HAP-1 (cell line): ENCODE measurements around the gene TBC1D22A.

Experiments
- DNase-seq, 2 experiments: peaks; one replicate each; pipeline ENCODE4 v3.0.0-alpha.2; 2016 to 2020; ENCODE audit warnings: low spot score in 2 of 2
- H3K27me3 ChIP-seq: fragments of 250-450 bp; sonication (Bioruptor Pico); 2 replicates; pipeline ENCODE4 v1.5.1; 2020; ENCODE audit warnings: low read depth, mild to moderate bottlenecking, moderate library complexity
- H3K36me3 ChIP-seq: fragments of 250-450 bp; sonication (Bioruptor Pico); replicated peaks from 2 replicates; pipeline ENCODE4 v1.5.1; 2020; ENCODE audit warnings: mild to moderate bottlenecking
- H3K4me1 ChIP-seq: fragments of 250-450 bp; sonication (Bioruptor Pico); 2 replicates; pipeline ENCODE4 v1.5.1; 2020; ENCODE audit warnings: mild to moderate bottlenecking
- H3K4me3 ChIP-seq: fragments of 250-450 bp; sonication (Bioruptor Pico); 2 replicates; pipeline ENCODE4 v1.5.1; 2020; ENCODE audit warnings: mild to moderate bottlenecking, moderate library complexity
- H3K9me3 ChIP-seq: fragments of 250-450 bp; sonication (Bioruptor Pico); 2 replicates; pipeline ENCODE4 v1.5.1; 2020; ENCODE audit warnings: mild to moderate bottlenecking, moderate library complexity
- in situ Hi-C: fragments of 300-500 bp; cut with MboI; formaldehyde crosslinking; loops from 3 replicates; pipeline ENCODE4 v1.14.3; 2020; ENCODE audit warnings: low sequenced_read_pairs, inconsistent platforms, mixed read lengths

TBC1D22A gene

GRCh38 chr22:47071807-47072641, 309.6 kb downstream of the TBC1D22A start:
- no peak overlapping the region for H3K4me3 ChIP-seq
- no peaks in the 10 kb centered on the region for H3K36me3 ChIP-seq
- H3K4me1 ChIP-seq: peaks cover 32% of the 10 kb centered on the region
- DNase-seq: no peak
- no peaks in the 10 kb centered on the region for H3K27me3 ChIP-seq
- in situ Hi-C loops: no loop called here
- no peaks in the 10 kb centered on the region for H3K9me3 ChIP-seq

- Histone ChIP-seq H3K36me3 (no peaks in the 10 kb centered on the region), H3K27me3 (no peaks in the 10 kb centered on the region), H3K9me3 (no peaks in the 10 kb centered on the region), H3K4me1 (peaks cover 29% of the 10 kb centered on the region), H3K4me3 (no peak overlapping the region)
- no peak for DNase-seq
- in situ Hi-C loops: no loop called here
Observed at GRCh38 chr22:47072642-47072967, 310.2 kb downstream of the TBC1D22A start.

GRCh38 chr22:47073075-47073474, 310.6 kb downstream of the TBC1D22A start:
- H3K4me1 ChIP-seq: peaks cover 24% of the 10 kb centered on the region
- H3K36me3 ChIP-seq: no peaks in the 10 kb centered on the region
- in situ Hi-C loops: no loop called here
- peak; percentile 47 for DNase-seq
- H3K4me3 ChIP-seq: no peak overlapping the region
- H3K9me3 ChIP-seq: no peaks in the 10 kb centered on the region
- H3K27me3 ChIP-seq: no peaks in the 10 kb centered on the region

GRCh38 chr22:47074105-47074504, 311.7 kb downstream of the TBC1D22A start:
- in situ Hi-C loops: no loop called here
- H3K9me3 ChIP-seq: no peaks in the 10 kb centered on the region

GRCh38 chr22:47075568-47075967, 313.1 kb downstream of the TBC1D22A start:
- H3K27me3 ChIP-seq: no peaks in the 10 kb centered on the region
- no peaks in the 10 kb centered on the region for H3K9me3 ChIP-seq
- H3K4me3 ChIP-seq: no peak overlapping the region
- no peak for DNase-seq
- H3K36me3 ChIP-seq: no peaks in the 10 kb centered on the region
- peaks cover 16% of the 10 kb centered on the region for H3K4me1 ChIP-seq
- in situ Hi-C loops: no loop called here

More at GRCh38 chr22:47074105-47074504, 311.7 kb downstream of the TBC1D22A start:
- peaks cover 16% of the 10 kb centered on the region for H3K4me1 ChIP-seq
- DNase-seq: no peak
- no peaks in the 10 kb centered on the region for H3K27me3 ChIP-seq
- H3K36me3 ChIP-seq: no peaks in the 10 kb centered on the region
- no peak overlapping the region for H3K4me3 ChIP-seq

- Histone ChIP-seq H3K9me3 (no peaks in the 10 kb centered on the region), H3K4me3 (no peak overlapping the region), H3K27me3 (no peaks in the 10 kb centered on the region), H3K36me3 (no peaks in the 10 kb centered on the region), H3K4me1 (peaks cover 7% of the 10 kb centered on the region)
- in situ Hi-C loops: no loop called here
- DNase-seq: no peak
Observed at GRCh38 chr22:47076758-47077157, 314.3 kb downstream of the TBC1D22A start.

GRCh38 chr22:47080100-47080499, 317.6 kb downstream of the TBC1D22A start:
- Histone ChIP-seq H3K9me3 (no peaks in the 10 kb centered on the region), H3K4me3 (no peak overlapping the region), H3K4me1 (no peaks in the 10 kb centered on the region), H3K27me3 (no peaks in the 10 kb centered on the region), H3K36me3 (no peaks in the 10 kb centered on the region)
- in situ Hi-C loops: no loop called here
- no peak for DNase-seq

GRCh38 chr22:47082505-47082904, 320.1 kb downstream of the TBC1D22A start:
- Histone ChIP-seq H3K4me1 (no peaks in the 10 kb centered on the region), H3K36me3 (no peaks in the 10 kb centered on the region), H3K27me3 (no peaks in the 10 kb centered on the region), H3K4me3 (no peak overlapping the region), H3K9me3 (no peaks in the 10 kb centered on the region)
- in situ Hi-C loops: no loop called here
- no peak for DNase-seq

- Histone ChIP-seq H3K4me1 (no peaks in the 10 kb centered on the region), H3K4me3 (no peak overlapping the region), H3K9me3 (no peaks in the 10 kb centered on the region), H3K36me3 (no peaks in the 10 kb centered on the region), H3K27me3 (no peaks in the 10 kb centered on the region)
- no peak for DNase-seq
- in situ Hi-C loops: no loop called here
Observed at GRCh38 chr22:47083379-47083986, 321.0 kb downstream of the TBC1D22A start.

- Histone ChIP-seq H3K27me3 (no peaks in the 10 kb centered on the region), H3K9me3 (no peaks in the 10 kb centered on the region), H3K4me1 (no peaks in the 10 kb centered on the region), H3K36me3 (no peaks in the 10 kb centered on the region), H3K4me3 (no peak overlapping the region)
- DNase-seq: no peak
- in situ Hi-C loops: no loop called here
Observed at GRCh38 chr22:47084226-47084625, 321.8 kb downstream of the TBC1D22A start.

- Histone ChIP-seq H3K4me3 (no peak overlapping the region), H3K36me3 (no peaks in the 10 kb centered on the region), H3K9me3 (no peaks in the 10 kb centered on the region), H3K27me3 (no peaks in the 10 kb centered on the region), H3K4me1 (no peaks in the 10 kb centered on the region)
- no peak for DNase-seq
- in situ Hi-C loops: no loop called here
Observed at GRCh38 chr22:47086596-47087248, 324.3 kb downstream of the TBC1D22A start.

- Histone ChIP-seq H3K36me3 (no peaks in the 10 kb centered on the region), H3K9me3 (no peaks in the 10 kb centered on the region), H3K4me3 (no peak overlapping the region), H3K4me1 (no peaks in the 10 kb centered on the region), H3K27me3 (no peaks in the 10 kb centered on the region)
- DNase-seq: no peak
- in situ Hi-C loops: no loop called here
Observed at GRCh38 chr22:47088480-47089158, 326.2 kb downstream of the TBC1D22A start.

GRCh38 chr22:47089374-47089773, 326.9 kb downstream of the TBC1D22A start:
- Histone ChIP-seq H3K9me3 (0 out of 2 replicates have a peak, but pooled peaks cover 4% of the 10 kb centered on the region), H3K36me3 (no peaks in the 10 kb centered on the region), H3K4me3 (no peak overlapping the region), H3K27me3 (no peaks in the 10 kb centered on the region), H3K4me1 (no peaks in the 10 kb centered on the region)
- in situ Hi-C loops: no loop called here
- no peak for DNase-seq
